HG03025 (cell line): ENCODE measurements around the gene PIK3CA.

Source experiments
- ATAC-seq: cut with Tn5 transposase; IDR thresholded peaks from one replicate; pipeline ENCODE4 v1.9.1; 2021; ENCODE audit warnings: mild to moderate bottlenecking, moderate library complexity; ENCODE audit not compliant: unreplicated experiment, low FRiP score

The PIK3CA gene

GRCh38 chr3:179156170-179156569 lies 8.0 kb downstream of the PIK3CA start:
- ATAC-seq, result no peak

- ATAC-seq, result no peak
These were observed 8.6 kb downstream of the PIK3CA start for GRCh38 chr3:179156775-179157174.

DNA sequence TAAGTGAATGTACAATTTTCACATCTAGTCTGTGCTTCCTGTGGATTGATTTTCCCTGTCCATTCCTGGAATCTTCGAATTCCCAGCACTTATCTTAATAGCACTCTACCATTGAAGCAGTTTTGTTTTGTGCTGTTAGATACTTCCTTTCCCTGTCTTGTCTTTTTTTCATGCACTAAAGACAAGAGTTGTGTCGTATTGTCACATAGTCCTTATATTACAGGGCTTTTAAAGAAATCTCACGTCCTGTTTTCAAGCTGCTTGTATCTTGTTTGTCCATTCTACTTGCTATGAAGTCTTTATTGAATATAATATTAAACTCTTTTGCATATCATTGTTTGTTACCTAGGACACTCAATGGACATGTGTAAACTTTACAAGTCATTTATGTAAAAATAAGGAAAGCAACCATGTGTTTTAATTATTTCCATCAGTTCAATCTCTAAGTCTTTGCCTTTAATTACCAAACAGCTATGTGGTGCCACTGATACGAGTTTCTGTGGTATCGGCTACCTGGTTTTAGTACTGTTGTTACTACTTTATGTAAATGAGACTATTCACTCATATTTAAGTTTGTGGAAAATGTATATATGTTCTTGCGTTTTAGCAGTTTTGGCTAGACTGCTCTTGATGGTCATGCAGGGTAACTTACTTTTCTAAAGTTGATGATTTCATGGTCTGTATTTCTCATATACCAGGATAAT lies 10.3 kb downstream of the PIK3CA start:
- peak; percentile 74 for ATAC-seq

DNA sequence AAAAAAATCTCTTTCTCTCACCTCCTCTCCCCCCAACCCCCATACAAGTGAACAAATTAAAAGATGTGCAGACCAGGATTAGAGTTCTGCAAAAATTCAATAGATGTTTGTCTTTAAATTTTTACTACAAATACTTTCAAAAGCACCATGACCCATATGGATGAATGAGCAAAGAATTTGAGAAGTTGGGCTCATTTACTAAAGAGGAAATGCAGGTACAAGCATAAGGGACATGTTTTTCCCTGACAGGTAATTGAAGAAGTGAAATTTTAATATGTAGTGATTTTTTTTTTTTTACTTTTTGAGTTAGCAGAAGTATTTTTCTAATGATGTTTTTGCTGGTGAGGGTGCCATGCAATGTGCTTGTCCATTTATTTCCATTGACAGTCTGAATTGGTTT lies 15.3 kb downstream of the PIK3CA start:
- ATAC-seq, result no peak

DNA sequence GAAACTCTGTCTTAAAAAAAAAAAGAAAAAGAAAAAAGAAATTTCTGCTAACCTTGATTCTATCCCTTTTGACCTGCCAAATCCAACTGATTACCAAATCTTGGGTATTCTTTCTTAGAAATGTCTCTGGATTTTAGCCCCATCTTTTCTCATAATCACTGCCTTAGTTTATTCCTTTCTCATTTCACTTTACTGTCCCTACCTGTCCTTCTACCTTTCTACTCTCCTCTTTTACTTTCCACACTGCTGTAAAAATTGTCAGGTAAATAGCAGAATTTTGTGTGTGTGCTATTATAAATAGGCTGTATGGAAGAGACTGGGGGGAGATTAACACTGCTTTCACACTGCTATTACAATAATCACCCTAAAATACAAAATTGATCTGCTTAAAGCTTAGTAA lies 16.7 kb downstream of the PIK3CA start:
- no peak for ATAC-seq

GRCh38 chr3:179166561-179167201 lies 18.5 kb downstream of the PIK3CA start:
- ATAC-seq, result no peak

GRCh38 chr3:179168918-179169317 lies 20.8 kb downstream of the PIK3CA start:
- no peak for ATAC-seq

GRCh38 chr3:179172546-179172945 lies 24.4 kb downstream of the PIK3CA start:
- no peak for ATAC-seq

DNA sequence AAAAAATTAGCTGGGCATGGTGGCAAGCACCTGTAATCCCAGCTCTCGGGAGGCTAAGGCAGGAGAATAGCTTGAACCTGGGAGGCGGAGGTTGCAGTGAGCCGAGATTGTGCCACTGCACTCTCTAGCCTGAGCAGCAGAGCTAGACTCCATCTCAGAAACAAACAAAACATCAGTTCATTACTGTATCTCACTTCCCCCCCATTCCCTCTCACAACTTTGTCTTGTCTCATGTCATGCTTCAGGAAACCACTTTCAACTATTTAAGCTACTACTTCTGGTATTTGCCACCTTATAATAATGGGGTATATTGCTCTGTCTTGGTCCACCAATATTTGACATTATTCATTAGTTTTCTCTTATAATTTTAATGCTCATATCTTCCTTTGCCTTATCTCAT lies 26.2 kb downstream of the PIK3CA start:
- ATAC-seq, result peak; percentile 45

DNA sequence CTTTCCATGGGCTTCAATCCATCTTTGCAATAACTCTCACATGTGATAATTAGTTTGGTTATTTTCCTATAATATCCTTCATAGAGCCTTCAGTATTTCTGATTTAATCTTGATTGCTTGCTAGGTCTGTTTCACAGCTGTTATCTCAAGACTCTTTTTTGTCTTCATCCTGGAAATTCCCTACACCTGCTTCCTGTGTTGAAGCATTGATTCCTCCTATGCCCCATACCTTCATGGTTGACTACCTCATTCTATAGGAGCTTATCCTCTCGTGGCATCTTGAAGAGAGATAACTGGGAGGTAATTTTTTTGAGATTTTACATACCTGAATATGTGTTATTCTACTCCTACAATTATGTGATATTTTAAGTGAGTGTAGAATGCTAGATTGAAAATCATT lies 26.7 kb downstream of the PIK3CA start:
- ATAC-seq, result no peak

- ATAC-seq, result no peak
These were observed 27.2 kb downstream of the PIK3CA start for GRCh38 chr3:179175358-179175757.

GRCh38 chr3:179177611-179178010 lies 29.5 kb downstream of the PIK3CA start:
- ATAC-seq, result no peak

DNA sequence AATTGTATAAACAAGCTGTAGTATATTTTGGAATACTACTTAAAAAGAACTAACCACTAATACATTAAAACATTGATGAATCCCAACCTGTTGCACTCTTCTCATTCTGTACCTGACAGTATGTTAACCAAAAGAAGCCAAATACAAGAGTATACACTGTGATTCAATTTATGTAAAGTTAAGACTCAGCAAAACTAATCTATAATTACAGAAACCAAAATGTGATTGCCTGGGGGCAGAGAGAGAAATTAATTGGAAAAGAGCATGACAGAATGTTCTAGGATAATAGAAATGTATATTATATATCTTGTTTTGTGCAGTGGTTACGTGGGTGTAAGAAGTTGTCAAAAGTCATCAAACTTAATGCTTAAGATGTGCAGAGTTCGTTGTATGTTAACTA lies 31.1 kb downstream of the PIK3CA start:
- no peak for ATAC-seq

DNA sequence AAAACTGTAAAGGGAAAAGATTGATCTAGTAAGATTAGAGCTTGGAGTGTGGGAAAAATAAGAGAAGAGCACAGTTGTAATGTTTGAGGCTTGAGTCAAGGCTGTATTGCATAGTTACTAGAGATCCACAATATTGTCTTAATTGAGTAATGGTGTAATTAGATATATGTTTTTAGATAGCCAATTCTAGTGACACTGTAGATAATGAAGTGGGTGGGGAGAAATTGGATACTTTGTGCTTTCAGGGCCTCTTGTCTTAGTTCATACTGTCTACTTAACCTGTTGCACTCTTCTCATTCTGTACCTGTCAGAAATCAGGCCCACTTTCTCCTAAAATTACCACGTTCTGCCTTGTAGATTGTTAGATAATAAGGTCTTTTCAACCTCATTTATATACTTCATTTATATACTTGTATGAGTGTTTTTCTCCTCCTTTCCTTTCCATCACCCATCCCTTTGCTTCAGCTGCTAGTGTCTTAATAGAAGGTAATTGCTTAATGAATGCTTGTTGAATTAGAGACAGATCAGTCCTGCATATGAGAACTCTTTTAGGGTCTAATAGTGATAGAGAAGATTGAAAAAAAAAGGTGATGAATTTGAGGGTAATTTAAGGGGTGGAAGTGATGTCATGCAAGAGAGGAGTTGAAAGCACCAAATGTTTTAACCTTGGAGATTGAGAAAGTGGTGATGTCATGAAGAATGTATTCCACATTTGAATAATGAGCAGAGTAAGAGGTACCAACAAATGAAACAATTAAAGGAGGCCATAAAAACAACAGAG lies 32.0 kb downstream of the PIK3CA start:
- ATAC-seq, result no peak

DNA sequence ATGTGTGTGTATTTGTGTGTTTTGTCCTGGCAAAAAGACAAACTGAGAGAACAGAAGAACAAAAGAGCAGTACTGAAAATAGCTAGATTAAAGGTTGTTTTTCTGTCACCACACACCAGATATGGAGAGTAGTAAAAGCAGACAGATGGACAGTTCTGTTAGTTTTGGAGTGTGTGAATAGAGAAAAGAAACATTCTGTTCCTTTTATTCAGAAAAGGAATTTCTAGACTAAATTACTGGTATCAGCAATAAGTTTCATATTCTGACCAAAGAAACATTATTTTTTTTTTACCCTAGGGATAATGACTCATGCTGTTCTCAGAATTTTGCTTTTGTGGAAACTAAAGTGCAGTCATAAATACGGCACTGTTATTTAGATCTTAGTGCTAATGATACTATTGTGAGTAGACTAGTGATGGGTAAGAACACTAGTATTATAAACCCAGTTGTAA lies 32.9 kb downstream of the PIK3CA start:
- no peak for ATAC-seq

DNA sequence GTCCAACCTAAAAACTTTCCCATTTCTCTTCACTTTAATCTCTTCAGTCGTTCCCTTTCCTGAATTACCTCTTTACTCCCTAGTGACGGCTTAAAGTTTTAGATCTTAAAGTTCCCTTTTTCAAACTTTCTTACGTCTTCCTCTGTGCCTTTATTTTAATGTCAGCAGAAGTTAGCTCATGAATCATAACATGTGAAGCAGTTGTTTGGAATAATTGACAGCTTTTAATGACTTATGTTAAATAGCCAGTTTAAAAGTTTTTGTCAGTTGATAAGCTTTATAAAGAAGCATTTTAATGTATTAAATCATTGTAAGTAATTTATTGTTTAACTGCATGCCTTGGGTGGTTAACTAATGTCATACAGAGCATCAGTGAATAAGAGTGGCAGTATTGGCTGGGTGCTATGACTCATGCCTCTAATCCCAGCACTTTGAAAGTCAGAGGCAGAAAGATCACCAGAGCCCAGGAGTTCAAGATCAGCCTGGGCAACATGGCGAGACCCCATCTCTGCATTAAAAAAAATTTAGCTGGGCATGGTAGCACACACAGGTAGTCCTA lies 33.9 kb downstream of the PIK3CA start:
- ATAC-seq, result no peak

GRCh38 chr3:179182902-179183301 lies 34.7 kb downstream of the PIK3CA start:
- ATAC-seq, result no peak

DNA sequence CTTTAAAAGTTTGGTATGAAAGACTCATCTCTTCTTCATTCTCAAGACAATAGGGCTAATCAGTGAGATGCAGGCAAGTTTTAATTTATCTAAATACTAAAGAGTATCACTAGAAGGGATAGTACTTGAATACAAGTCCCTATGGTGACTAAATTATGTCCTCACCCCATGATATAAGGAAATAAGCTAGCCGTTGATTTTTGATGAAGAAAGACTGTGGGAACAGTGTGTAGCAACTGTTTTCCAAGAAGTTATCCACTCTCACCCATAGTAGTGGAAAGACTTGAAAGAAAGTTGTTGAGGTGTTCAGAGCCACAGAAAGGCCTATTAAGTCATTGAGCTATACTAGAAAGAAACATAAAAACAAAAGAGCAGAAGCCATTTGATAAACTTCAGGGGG lies 36.7 kb downstream of the PIK3CA start:
- no peak for ATAC-seq

GRCh38 chr3:179186426-179186825 lies 38.3 kb downstream of the PIK3CA start:
- no peak for ATAC-seq

DNA sequence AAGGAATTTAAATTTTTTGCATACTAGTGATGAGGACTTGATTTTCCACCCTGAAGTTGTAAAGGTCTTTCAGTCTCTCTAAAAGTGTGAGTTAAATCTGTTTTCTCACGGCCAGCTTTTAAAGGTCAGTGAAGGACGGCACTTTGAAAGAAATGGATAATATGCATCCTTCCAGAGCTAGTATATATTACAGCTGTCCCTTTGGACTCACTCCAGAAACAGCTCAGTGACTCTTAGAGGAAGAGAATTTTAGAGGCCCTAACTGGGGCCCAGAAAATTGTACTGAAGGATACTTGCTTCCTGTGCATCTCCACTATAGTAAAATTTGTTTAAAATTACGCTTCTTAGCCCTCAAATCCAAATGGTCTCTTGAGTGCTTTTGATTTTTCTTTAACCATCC lies 41.6 kb downstream of the PIK3CA start:
- no peak for ATAC-seq

GRCh38 chr3:179190581-179190980 lies 42.4 kb downstream of the PIK3CA start:
- no peak for ATAC-seq
